ENCODE results near the gene GXYLT2. TPM values are rescaled to one million over a fixed set of nuclear protein-coding genes. Genes with fewer than 3 reads are reported as not detected.
A peak's percentile ranks its signal among the peaks of the same experiment; 100 is the strongest.

GXYLT2 gene
- total RNA-seq, 1 donor from 2014 or later = 2.4 TPM

DNA sequence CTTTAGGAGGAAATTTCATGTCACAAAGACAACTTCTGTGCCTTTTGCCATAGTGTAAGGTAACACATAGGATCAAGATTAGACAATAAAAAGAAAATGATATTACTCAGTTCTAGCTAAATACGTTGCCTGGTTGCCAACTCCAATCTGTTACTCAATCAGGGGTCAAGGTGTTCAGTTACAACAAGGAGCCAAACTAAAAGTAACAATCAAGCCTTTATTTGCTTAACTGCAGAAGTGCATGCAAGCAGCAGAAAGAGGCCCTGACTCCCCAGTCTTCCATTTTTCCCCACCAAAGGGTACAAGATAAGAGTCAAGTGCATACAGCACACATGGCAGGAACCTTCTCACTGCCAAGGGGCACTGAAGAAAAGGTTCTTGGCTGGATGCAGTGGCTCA is 80.4 kb downstream of the GXYLT2 start:
- DNase-seq (ENCODE audit: low spot score in 2 of 2) = no peak
- no peak for FAIRE-seq

DNA sequence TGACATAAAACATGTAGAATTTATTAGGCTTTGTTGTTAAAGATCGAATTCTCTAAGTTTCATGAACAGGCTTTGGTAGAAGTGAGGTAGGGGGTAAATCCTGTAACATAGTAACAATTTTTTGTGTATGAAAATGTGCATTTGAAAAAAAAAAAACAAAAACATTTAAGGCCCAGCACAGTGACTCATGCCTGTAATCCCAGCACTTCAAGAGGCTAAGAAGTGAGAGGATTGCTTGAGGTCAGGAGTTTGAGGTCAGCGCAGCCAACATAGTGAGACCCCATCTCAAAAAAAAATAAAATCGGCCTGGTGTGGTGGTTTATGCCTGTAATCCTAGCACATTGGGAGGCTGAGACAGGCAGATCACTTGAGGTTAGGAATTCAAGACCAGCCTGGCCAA is 81.9 kb downstream of the GXYLT2 start:
- FAIRE-seq = no peak
- no peak for DNase-seq (ENCODE audit: low spot score in 2 of 2)

DNA sequence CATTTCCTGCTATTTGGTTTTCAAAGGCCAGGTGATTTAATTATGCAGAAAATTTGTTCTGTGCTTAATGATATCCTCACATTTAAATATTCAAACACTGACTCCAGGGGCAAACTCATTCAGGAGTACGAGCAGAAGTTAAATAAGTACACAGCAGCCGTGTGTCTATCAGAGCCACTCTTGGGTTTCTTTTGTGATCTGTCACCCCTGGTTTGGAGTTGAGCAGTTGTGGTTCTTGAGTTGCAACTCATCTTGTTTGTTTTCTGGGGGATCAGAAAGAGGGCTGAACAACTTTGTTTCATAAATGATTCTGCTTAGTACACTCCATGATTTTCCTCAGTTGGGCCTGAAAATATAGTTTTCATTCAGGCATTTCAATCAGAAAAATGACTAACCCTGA is 83.1 kb downstream of the GXYLT2 start:
- FAIRE-seq = no peak
- DNase-seq (ENCODE audit: low spot score in 2 of 2) = no peak

DNA sequence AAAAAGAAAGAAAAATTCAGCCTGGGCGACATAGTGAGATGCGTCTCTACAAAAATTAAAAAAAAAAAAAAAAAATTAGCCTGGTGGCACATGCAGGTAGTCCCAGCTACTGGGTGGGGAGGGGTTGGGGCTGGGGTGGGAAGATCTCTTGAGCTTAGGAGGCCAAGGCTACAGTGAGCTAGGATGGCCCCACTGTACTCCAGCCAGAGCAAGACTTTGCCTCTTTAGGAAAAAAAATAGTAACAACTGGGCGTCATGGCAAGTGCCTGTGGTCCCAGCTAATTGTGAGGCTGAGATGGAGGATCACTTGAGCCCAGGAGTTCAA is 84.8 kb downstream of the GXYLT2 start:
- FAIRE-seq = no peak

DNA sequence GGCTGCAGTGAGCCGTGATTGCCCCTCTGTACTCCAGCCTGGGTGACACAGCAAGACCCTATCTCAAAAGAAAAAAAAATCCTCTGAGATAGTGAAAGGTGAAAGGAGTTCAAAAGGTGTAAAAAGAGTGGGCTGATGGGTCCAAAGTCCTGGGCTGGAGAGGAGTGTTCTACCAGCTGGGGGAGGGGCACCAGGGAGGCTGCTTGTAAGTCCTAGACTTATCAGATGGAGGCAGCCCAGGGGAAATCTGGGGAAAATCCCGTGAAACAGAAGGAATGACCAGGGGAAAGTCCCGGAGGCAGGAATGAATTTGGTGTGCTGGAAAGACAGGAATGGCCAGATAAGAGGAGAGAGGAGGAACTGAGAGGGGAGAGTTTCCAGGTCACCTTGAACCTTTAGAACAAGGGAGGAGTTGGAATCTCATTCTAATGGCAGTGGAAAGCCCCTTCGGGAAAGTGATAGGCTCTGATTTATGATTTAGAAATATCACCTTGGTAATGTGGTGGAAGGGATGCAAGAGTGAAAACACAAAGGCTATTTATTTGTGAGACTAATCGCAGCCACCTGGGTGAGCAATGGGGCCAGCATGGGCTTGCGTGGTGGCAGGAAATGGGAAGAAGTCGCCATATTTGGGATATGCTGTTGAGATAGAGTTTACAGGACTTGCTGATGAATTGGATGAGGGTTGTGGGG is 85.3 kb downstream of the GXYLT2 start:
- FAIRE-seq (no peak), DNase-seq (ENCODE audit: low spot score in 2 of 2) (no peak)

More for the DNA sequence above, 84.8 kb downstream of the GXYLT2 start:
- DNase-seq (ENCODE audit: low spot score in 2 of 2) = no peak

DNA sequence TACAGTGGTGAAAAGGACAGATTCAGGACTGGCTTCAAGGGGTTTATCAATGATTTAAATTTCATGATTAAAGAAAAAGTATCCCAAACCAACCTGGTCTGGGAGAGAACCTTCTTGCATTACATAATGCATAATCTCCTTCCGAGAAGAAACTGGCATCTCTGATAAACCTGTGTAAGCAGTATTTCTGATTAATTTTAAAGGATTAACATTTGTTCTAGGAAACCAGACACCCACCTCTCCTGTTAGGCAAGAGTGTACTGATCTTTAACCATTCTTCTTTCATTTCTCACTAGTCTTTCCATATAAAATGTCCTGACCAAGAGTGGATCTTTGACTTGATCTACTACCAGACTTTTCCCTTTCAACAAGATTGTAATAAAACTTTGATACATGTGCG is 85.9 kb downstream of the GXYLT2 start:
- no peak for DNase-seq (ENCODE audit: low spot score in 2 of 2)
- FAIRE-seq = no peak

DNA sequence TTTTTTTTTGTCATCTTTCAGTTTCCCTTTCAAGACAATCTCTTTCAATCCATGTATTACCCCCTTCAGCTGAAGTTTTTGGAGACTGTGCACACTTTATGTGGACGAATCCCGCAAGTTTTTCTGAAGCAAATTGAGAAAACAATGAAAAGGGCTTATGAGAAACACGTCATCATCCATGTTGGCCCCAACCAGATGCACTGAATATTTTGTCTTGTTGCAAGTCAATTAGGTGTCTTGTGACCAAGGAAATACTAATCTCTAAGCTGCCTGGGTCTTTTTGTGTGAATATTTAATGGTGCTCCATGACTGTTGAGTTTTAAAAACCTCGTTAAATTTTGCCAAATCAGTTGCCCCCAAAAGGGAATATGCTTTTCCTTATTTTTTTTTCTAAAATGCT is 87.1 kb downstream of the GXYLT2 start:
- no peak for FAIRE-seq
- no peak for DNase-seq (ENCODE audit: low spot score in 2 of 2)

DNA sequence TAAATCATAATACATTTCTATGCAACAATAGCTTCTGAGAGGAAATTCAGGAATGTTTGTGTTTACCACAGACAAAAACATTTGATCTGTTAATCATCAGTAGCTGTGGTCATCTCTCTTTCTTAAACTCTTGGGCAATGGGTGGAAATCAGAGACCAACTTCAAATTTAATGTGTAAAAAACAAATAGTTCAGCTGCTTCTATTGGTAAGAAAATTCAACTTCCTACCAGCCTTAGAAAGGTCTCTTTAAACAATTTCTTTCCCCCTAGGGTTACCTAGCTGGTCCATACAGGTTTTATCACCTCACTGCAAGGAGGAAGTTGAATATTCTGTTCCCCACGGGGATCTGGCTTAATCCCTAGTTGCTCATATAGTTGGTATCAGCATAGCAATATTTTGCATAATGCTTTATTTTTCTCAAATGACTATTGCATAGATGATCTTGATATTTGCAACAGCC is 88.5 kb downstream of the GXYLT2 start:
- FAIRE-seq = no peak
- no peak for DNase-seq (ENCODE audit: low spot score in 2 of 2)

DNA sequence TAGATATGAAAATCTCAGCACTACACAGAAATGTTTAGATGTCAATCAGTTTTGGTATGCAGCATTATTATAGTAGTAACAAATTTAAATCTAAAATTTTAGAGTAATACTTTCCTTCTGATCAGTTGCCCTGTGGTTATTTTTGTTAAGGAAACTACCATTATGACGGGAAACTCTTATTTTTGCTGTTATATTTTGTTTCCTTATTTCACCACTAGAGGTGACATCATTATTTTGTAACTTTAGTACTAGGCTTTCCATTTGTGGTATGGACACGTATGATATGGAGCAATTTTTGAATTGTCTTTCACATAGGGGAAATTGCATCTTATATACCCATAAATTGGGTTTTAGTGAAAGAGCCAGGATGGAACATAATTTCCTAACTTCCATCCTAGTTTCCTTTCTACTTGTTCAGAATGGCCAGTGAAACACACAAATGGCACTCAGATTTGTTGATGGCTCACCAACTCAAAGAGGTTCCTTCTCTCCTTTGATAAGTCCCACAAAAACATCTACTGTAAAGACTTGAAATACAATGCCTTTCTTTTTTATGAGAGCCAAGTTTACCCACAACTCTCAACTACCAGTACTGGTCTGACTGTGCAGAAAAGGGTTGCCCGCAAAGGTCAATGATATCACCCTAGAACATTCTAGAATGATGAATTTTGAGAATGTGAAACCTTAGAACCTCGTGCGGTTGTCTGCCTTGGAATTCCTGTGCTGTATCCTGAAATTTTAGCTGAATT is 89.4 kb downstream of the GXYLT2 start:
- no peak for FAIRE-seq
- no peak for DNase-seq (ENCODE audit: low spot score in 2 of 2)

DNA sequence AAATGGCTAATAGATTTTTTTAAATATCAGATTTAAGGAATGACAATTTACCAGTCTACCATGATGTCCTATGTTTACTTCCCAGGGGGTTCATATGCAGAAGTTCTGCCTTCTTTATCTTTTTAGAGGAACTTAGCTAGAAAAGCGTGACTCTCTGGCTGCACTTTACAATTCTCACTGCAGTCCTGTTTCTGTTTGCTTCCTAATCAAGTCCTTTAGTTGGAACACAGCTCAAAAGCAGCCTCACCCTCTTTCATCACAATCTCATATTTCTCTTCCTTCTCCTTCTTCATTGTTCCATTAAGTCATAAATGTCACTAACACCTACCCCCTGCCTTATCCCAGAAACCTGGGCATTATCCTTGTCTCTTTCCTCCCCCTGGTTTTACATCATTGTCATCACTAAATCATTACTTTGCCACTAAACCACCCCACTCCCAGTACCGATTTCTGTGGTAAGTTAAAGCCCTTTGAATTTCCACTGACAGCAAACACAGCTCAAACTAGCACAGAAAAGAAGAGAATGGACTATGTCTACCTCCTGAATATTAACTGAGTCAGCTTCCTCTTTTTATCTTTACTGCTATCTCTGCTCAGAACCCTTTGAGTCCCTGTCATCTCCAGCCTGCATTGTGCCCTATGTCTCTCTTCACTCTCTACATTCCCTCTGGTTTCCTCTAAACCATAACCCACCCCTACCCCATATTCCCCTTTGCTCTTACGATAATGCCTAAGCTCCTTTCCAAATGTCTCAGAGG is 94.9 kb downstream of the GXYLT2 start:
- FAIRE-seq = no peak
- DNase-seq (ENCODE audit: low spot score in 2 of 2) = no peak

DNA sequence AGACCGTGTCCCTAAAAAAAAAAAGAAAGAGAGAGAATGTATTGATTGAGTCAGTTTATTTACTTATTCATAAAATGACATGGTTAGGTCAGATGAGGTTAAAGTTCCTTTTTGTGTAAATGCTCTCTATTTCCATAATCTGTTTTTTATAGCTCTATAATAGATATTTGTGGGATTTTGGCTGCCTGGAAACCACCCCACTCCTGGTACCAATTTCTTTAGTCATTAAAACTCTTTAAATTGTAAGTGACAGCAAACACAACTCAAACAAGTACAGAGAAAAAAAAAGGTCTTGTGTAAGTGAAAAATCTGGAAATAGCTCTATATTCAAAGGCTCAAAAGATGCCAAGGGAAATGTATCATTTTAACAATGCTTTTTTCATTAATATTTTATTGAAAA is 97.7 kb downstream of the GXYLT2 start:
- no peak for DNase-seq (ENCODE audit: low spot score in 2 of 2)
- no peak for FAIRE-seq

DNA sequence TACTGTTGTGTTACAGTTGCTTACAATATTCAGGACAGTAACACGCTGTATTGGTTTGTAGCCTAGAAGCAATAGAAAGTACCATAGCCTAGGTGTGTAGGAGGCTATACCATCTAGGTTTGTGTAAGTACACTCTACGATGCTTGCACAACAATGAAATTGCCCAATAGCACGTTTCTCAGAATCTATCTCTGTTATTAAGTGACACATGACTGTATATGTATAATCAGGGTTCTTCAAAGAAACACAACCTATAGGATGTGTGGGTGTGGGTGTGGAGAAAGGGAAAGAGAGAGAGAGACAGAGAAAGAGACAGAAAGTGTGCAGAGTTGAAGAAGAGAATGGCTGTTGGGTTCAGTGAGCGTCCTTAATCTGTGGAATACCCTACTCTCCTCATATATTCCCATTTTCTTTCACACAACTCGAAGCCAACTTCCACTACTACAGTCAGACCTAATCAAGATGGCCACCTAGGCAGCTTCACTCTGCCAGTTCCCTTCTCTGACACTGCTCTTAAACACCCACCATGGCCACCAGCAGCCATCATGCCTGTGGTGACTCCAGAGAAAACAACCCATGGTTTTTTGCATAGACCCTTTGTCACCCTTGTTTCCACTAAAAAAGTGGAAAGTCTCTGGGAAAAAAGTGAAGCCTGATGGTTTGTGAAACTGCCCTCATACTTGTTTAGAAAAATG is 103.0 kb downstream of the GXYLT2 start:
- no peak for DNase-seq (ENCODE audit: low spot score in 2 of 2)
- FAIRE-seq = no peak

DNA sequence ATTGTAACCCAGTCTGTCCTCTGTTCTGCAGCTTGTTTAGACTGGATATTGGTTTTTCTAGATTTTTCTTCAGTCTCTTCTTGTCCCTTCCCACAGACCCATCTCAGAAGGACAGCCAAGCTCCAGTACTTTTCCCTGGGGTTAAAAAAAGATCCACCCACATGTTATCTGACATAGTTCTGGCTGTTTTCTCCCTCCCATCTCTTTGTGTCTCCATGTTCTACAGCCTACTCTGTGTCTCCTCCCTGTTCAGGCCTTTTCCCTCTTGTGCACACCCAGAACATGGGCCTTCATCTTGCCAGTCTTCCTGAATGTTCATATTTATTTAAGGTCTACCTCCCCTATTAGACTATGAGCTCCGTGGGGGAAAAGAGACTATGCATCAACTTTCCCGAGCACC is 103.7 kb downstream of the GXYLT2 start:
- peak in 1 of 2 donors; percentile 18 for DNase-seq (ENCODE audit: low spot score in 2 of 2)
- no peak for FAIRE-seq

DNA sequence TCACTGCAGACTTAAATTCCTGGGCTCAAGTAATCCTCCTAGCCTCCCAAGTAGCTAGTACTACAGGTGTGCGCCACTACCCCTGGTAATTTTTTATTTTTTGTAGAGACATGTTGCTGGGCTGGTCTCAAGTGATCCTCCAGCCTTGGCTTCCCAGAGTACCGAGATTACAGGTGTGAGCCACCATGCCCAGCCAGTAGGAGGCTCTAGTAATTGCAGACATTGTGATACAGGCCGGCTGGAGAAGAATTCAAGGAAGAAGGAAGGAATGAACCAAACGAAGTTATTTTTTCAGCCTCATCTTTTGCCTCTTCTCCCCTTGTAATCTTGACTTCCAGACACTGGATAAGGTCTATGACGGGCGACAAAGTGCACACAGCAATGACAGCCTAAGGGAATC is 105.5 kb downstream of the GXYLT2 start:
- DNase-seq (ENCODE audit: low spot score in 2 of 2) = no peak
- FAIRE-seq = no peak

DNA sequence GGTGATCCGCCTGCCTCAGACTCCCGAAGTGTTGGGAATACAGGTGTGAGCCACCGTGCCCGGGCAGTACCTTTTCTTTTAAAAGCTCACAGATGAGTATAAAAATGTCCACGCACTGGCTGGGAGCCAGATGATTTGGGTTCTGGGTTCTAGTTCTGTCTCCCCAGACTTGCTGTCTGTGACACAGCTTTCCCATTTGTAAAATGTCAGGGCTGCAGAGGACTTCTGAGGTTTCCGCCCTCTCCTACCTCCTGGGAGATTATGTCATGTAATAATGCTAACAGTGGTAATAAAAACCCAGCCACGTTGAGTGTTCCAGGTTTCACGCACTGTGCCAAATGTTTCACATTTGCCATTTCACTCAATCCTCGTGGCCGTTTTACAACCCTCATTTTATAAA is 107.5 kb downstream of the GXYLT2 start:
- FAIRE-seq = no peak
- DNase-seq (ENCODE audit: low spot score in 2 of 2) = no peak

DNA sequence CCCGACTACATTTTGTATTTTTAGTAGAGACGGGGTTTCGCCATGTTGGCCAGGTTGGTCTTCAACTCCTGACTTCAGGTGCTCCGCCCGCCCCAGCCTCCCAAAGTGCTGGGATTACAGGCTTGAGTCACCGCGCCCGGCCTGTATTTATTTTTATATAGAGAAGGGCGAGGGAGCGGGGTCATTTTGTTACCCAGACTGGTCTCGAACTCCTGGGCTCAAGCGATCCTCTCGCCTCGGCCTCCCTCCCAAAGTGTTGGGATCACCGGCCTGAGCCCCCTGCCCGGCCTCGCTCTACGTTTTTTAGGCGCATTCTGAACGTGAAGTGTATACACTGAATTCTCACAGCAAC is 108.3 kb downstream of the GXYLT2 start:
- DNase-seq (ENCODE audit: low spot score in 2 of 2) (no peak), FAIRE-seq (no peak)

DNA sequence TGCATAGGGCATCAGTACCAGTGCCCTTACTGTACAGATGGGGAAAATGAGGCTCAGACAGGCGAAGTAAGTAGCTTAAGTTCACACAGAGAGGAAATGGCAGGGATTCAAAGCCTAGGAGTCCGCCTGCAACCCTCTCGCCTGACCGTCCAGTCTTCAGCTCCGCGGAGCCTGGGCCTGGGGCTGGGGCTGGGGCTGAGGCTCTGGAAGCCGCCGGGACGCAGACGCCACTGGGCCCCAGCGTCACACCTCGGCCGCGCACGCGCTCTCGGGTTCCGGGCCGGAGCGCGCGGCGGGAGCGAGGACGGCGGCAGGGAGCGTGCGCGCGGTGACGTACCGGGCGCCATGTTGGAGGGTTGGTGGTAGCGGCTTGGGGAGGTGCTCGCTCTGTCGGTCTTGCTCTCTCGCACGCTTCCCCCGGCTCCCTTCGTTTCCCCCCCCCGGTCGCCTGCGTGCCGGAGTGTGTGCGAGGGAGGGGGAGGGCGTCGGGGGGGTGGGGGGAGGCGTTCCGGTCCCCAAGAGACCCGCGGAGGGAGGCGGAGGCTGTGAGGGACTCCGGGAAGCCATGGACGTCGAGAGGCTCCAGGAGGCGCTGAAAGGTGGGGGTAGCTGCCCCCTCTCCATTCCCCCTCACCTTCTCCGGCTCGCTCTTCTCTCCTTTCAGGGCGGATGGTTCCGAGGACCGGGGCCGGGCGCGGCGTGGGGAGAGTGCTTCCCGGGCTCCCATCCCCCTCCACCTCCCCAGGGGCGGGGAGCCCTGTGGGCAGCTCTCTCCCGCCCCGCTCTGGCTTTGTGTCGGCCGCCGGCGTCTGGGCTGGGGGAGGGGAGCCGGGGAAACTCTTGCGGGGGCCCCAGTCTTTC is 108.9 kb downstream of the GXYLT2 start, which contains the start of gene PPP4R2:
PPP4R2 (plus strand) TSS at position 339 of the 861 bp plus-strand sequence; CDS start at position 566, 227 bp downstream.
- FAIRE-seq (no peak), DNase-seq (ENCODE audit: low spot score in 2 of 2) (peak; percentile 77 to 82)

DNA sequence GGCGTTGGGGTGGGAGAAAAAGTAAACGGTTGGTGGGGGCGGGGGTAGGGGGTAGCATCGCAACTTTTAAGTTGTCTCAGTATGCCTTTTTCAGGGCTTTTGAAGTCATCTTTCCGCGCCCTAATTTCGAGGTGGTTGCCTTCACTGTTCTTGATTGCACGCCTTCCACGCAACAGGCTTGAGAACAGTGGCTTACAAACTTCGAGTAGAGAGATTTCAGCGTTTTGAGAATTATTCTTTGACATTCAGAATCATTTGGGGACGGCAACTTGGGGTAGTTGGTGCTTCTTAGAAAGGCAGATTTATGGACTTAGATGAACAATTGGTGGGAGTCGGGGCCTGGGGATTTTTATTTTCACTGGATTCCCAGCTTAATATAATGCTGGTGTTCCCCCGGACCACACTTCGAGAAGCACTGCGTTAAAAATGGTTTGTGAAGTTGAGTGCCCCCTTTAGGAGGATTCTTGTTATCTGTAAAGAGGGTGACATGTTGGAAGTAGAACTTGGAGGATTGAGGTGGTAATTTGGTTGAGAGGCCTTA is 109.6 kb downstream of the GXYLT2 start:
- FAIRE-seq (no peak), DNase-seq (ENCODE audit: low spot score in 2 of 2) (peak; percentile 32 to 56)

DNA sequence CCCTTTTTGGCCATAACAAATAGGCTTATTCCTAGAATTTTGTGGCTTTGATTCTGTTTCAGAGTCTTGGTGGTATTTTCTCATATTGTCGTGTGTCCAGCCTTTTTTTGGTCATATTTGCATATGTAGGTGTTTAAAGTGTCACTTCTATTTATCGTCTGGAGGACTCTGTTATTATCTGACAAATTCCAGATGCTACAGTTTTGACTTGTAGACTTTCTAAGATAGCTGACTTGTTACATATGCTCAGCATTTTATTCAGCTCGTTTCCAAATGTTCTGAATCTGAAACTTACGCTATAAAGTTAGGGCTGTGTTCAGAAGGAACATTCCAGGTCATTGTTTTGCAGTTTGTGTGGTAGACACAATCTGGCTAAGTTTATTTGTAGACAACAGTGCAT is 110.6 kb downstream of the GXYLT2 start:
- no peak for DNase-seq (ENCODE audit: low spot score in 2 of 2)
- no peak for FAIRE-seq

DNA sequence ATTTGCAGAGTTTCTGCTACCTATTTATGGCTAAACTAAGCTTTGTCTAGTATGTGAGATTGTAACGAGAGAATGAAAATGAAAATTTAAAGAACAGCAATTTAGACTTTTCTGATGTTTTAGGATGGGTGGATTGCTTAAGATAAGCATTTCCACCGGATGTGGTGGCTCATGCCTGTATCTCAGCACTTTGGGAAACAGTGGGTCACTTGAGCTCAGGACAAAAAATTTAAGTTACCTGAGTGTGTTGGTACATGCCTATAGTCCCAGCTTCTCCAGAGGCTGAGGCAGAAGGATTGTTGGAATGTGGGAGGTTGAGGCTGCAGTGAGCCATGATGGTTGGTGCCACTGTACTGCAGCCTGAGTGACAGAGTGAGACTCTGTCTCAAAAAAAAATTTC is 112.1 kb downstream of the GXYLT2 start:
- DNase-seq (ENCODE audit: low spot score in 2 of 2) = no peak
- no peak for FAIRE-seq
